PC-3 (cell line): Measurements from ENCODE around the gene TM4SF18. TPM values are rescaled to one million over a fixed set of nuclear protein-coding genes. Genes with fewer than 3 reads are reported as not detected.

Experiments used
- ATAC-seq: fragments of 200-7000 bp; cut with Tn5 transposase; 2 replicates; pipeline ENCODE4 v1.9.1; 2020; ENCODE audit warnings: mild to moderate bottlenecking, moderate library complexity
- BruUV-seq: library from RNA; stranded (reverse); fragments of 400-500 nt; replicated peaks from 2 replicates; lab custom pipeline; 2021; lab: Mats Ljungman, UMichigan
- CTCF ChIA-PET: fragments of 300-600 bp; sonication (Branson Sonifier 250); formaldehyde crosslinking; loops from one replicate; lab custom pipeline; 2022; ENCODE audit warnings: antibody characterized with exemption; lab: Charles Lee
- POLR2A ChIA-PET: fragments of 300-600 bp; sonication (Branson Sonifier 250); formaldehyde crosslinking; loops from one replicate; lab custom pipeline; 2022; ENCODE audit warnings: antibody characterized with exemption; ENCODE audit not compliant: unreplicated experiment; lab: Charles Lee
- DNase-seq: peaks from one replicate; pipeline ENCODE4 v3.0.0-alpha.2; 2015
- H2AFZ ChIP-seq: fragments of 300-600 bp; sonication (generic); 2 replicates; pipeline ENCODE4 v1.6.0; 2016; ENCODE audit warnings: antibody characterized with exemption, low read length
- H3F3A ChIP-seq: fragments of 300-600 bp; sonication (generic); one replicate; pipeline ENCODE4 v1.6.0; 2017; ENCODE audit warnings: antibody characterized with exemption, low read length, control low read depth, mild to moderate bottlenecking; ENCODE audit not compliant: unreplicated experiment
- H3K27ac ChIP-seq: fragments of 300-600 bp; sonication (generic); 2 replicates; pipeline ENCODE4 v1.5.1; 2016; ENCODE audit warnings: mild to moderate bottlenecking, low read length
- H3K27me3 ChIP-seq: fragments of 300-600 bp; sonication (generic); 2 replicates; pipeline ENCODE4 v1.6.1; 2016; ENCODE audit warnings: low read length, mixed read lengths
- H3K36me3 ChIP-seq: fragments of 300-600 bp; sonication (generic); 2 replicates; pipeline ENCODE4 v1.6.1; 2016; ENCODE audit warnings: low read depth, mixed run types, low read length, mixed read lengths
- H3K4me1 ChIP-seq: fragments of 300-600 bp; sonication (generic); 2 replicates; pipeline ENCODE4 v1.5.1; 2016; ENCODE audit warnings: low read length; ENCODE audit not compliant: insufficient read depth
- H3K4me2 ChIP-seq: fragments of 300-600 bp; sonication (generic); 2 replicates; pipeline ENCODE4 v1.6.0; 2016; ENCODE audit warnings: low read length
- H3K4me3 ChIP-seq: fragments of 300-600 bp; sonication (generic); 2 replicates; pipeline ENCODE4 v1.5.1; 2016; ENCODE audit warnings: mild to moderate bottlenecking, low read length, mixed read lengths
- H3K79me2 ChIP-seq: fragments of 300-600 bp; sonication (generic); 2 replicates; pipeline ENCODE4 v1.6.1; 2017; ENCODE audit warnings: low read length, mixed read lengths
- H3K9ac ChIP-seq: fragments of 300-600 bp; sonication (generic); 2 replicates; pipeline ENCODE4 v1.6.0; 2016; ENCODE audit warnings: mild to moderate bottlenecking, low read length
- H3K9me2 ChIP-seq: fragments of 300-600 bp; sonication (generic); replicated peaks from 2 replicates; pipeline ENCODE4 v1.6.1; 2016; ENCODE audit warnings: mixed run types, low read length, mixed read lengths
- H3K9me3 ChIP-seq: fragments of 300-600 bp; sonication (generic); 2 replicates; pipeline ENCODE4 v1.6.1; 2016; ENCODE audit warnings: low read length, mixed read lengths
- H4K20me1 ChIP-seq: fragments of 300-600 bp; sonication (generic); 2 replicates; pipeline ENCODE4 v1.6.1; 2016; ENCODE audit warnings: low read length, mixed read lengths
- EZH2 ChIP-seq: fragments of 300-600 bp; sonication (generic); IDR thresholded peaks from one replicate; pipeline ENCODE4 v1.6.1; 2017; ENCODE audit warnings: antibody characterized with exemption, mild to moderate bottlenecking, low read length; ENCODE audit not compliant: unreplicated experiment
- EZH2phosphoT487 ChIP-seq: fragments of 300-600 bp; sonication (generic); IDR thresholded peaks from 2 replicates; pipeline ENCODE4 v1.6.1; 2018; ENCODE audit warnings: mild to moderate bottlenecking, antibody characterized with exemption, low read length, borderline replicate concordance
- intact Hi-C: fragments of 100-400 bp; cut with micrococcal nuclease; formaldehyde crosslinking; loops from 2 replicates; pipeline ENCODE4 v1.9.0; 2023
- total RNA-seq: library from RNA; depleted of rRNA; stranded (reverse); fragments of >200 nt; gene quantifications from 2 replicates; pipeline ENCODE4 v1.2.3, GENCODE V29; 2014
- TF ChIP-seq, protein P1 (sequence below): fragments of 300-600 bp; sonication (generic); conservative IDR thresholded peaks from 2 replicates; pipeline ENCODE4 v1.5.1; 2017; ENCODE audit warnings: antibody characterized with exemption, low read depth, mild to moderate bottlenecking, low read length

TM4SF18 gene
- total RNA-seq, 1 experiment from 2014 or later, result 0.40 TPM

GRCh38 chr3:149307435-149307783 lies 26.0 kb downstream of the TM4SF18 start:
- Histone ChIP-seq H3K27ac (no peak overlapping the region), H2AFZ (no peak overlapping the region), H3K9me3 (no peaks in the 10 kb centered on the region), H3K4me3 (no peak overlapping the region), H3F3A (no peaks in the 10 kb centered on the region), H3K9ac (no peak overlapping the region), H3K79me2 (no peaks in the 10 kb centered on the region), H3K36me3 (no peaks in the 10 kb centered on the region), H3K4me2 (no peak overlapping the region), H4K20me1 (no peaks in the 10 kb centered on the region), H3K4me1 (peaks cover 13% of the 10 kb centered on the region), H3K27me3 (no peaks in the 10 kb centered on the region), H3K9me2 (no peaks in the 10 kb centered on the region)
- TF ChIP-seq, protein P1, sequence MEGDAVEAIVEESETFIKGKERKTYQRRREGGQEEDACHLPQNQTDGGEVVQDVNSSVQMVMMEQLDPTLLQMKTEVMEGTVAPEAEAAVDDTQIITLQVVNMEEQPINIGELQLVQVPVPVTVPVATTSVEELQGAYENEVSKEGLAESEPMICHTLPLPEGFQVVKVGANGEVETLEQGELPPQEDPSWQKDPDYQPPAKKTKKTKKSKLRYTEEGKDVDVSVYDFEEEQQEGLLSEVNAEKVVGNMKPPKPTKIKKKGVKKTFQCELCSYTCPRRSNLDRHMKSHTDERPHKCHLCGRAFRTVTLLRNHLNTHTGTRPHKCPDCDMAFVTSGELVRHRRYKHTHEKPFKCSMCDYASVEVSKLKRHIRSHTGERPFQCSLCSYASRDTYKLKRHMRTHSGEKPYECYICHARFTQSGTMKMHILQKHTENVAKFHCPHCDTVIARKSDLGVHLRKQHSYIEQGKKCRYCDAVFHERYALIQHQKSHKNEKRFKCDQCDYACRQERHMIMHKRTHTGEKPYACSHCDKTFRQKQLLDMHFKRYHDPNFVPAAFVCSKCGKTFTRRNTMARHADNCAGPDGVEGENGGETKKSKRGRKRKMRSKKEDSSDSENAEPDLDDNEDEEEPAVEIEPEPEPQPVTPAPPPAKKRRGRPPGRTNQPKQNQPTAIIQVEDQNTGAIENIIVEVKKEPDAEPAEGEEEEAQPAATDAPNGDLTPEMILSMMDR, result no peak
- TF ChIP-seq EZH2 (no peak), EZH2phosphoT487 (no peak)
- BruUV-seq, result no TSS peak
- DNase-seq (no peak), ATAC-seq (no peak)
- ChIA-PET CTCF (no interaction called here), POLR2A (no interaction called here)
- intact Hi-C loops, result no loop called here

GRCh38 chr3:149306751-149307434 lies 26.5 kb downstream of the TM4SF18 start:
- H4K20me1 ChIP-seq, result no peaks in the 10 kb centered on the region
- H3K9me2 ChIP-seq, result no peaks in the 10 kb centered on the region
- H3K9me3 ChIP-seq, result no peaks in the 10 kb centered on the region
- no peaks in the 10 kb centered on the region for H3K79me2 ChIP-seq
- H2AFZ ChIP-seq, result no peak overlapping the region
- H3K4me1 ChIP-seq, result peaks cover 13% of the 10 kb centered on the region
- no peaks in the 10 kb centered on the region for H3K27me3 ChIP-seq
- H3K4me2 ChIP-seq, result no peak overlapping the region
- H3K27ac ChIP-seq, result no peak overlapping the region
- H3K36me3 ChIP-seq, result no peaks in the 10 kb centered on the region
- DNase-seq (no peak), ATAC-seq (no peak)
- ChIA-PET POLR2A (interaction anchor here (0.6 kb wide), 1 partner anchor 351 kb away, joined by 3 read pairs; the partner anchor contains the start of gene WWTR1), CTCF (no interaction called here)
- BruUV-seq, result no TSS peak
- no peak overlapping the region for H3K9ac ChIP-seq
- intact Hi-C loops, result no loop called here
- H3K4me3 ChIP-seq, result no peak overlapping the region
- H3F3A ChIP-seq, result no peaks in the 10 kb centered on the region
- TF ChIP-seq EZH2phosphoT487 (no peak), EZH2 (no peak)
- TF ChIP-seq, protein P1, result no peak

GRCh38 chr3:149305376-149305775 lies 28.1 kb downstream of the TM4SF18 start:
- Histone ChIP-seq H3K9ac (no peak overlapping the region), H3F3A (peaks cover 4% of the 10 kb centered on the region), H3K79me2 (no peaks in the 10 kb centered on the region), H3K4me3 (no peak overlapping the region), H3K36me3 (no peaks in the 10 kb centered on the region), H3K9me2 (no peaks in the 10 kb centered on the region), H3K9me3 (no peaks in the 10 kb centered on the region), H4K20me1 (no peaks in the 10 kb centered on the region), H3K27ac (no peak overlapping the region), H2AFZ (no peak overlapping the region), H3K4me2 (no peak overlapping the region), H3K27me3 (no peaks in the 10 kb centered on the region), H3K4me1 (peaks cover 17% of the 10 kb centered on the region)
- no peak for DNase-seq
- BruUV-seq, result no TSS peak
- ChIA-PET POLR2A (no interaction called here), CTCF (no interaction called here)
- ATAC-seq, result no peak
- TF ChIP-seq, protein P1, result no peak
- no peak for TF ChIP-seq EZH2phosphoT487
- TF ChIP-seq EZH2, result no peak
- intact Hi-C loops, result no loop called here
